Measurements from ENCODE around the gene HDAC11.

The HDAC11 gene

DNA sequence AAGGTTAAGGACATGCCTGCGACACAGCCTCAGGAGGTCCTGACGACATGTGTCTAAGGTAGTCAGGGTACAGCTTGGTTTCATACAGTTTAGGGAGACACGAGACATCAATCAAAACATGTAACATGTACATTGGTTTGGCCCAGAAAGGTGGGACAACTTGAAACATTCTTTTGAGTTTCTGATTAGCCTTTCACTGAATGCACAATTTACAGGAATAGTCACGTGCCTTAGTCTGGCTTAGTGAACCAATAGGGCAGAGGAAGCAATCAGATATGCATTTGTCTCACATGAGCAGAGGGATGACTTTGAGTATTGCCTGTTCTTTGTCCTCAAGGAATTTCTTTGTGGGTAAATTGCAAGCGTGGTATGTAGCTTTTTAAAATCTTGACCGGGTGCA, 24.5 kb upstream of the HDAC11 start:
- Histone ChIP-seq H3K4me1 (ENCODE audit: low read length) (peaks cover 9% of the 10 kb centered on the region), H3K4me3 (ENCODE audit: low read length) (no peak overlapping the region), H4K20me1 (ENCODE audit: insufficient read depth, low read length) (no peaks in the 10 kb centered on the region), H3K27me3 (ENCODE audit: low read depth, low read length) (peaks cover 2% of the 10 kb centered on the region; the same call in 1 of the 2 replicates), H3K4me2 (ENCODE audit: low read length) (no peak overlapping the region), H3K9ac (ENCODE audit: low read length) (no peak overlapping the region), H3K79me2 (ENCODE audit: low read length) (no peaks in the 10 kb centered on the region), H3K9me3 (ENCODE audit: insufficient read depth, low read length) (no peaks in the 10 kb centered on the region), H3K36me3 (replicated peaks; ENCODE audit: low read depth, low read length) (no peaks in the 10 kb centered on the region), H2AFZ (ENCODE audit: low read depth, low read length) (no peak overlapping the region), H3K27ac (ENCODE audit: low read length) (no peak overlapping the region)
- TF ChIP-seq, protein P1, sequence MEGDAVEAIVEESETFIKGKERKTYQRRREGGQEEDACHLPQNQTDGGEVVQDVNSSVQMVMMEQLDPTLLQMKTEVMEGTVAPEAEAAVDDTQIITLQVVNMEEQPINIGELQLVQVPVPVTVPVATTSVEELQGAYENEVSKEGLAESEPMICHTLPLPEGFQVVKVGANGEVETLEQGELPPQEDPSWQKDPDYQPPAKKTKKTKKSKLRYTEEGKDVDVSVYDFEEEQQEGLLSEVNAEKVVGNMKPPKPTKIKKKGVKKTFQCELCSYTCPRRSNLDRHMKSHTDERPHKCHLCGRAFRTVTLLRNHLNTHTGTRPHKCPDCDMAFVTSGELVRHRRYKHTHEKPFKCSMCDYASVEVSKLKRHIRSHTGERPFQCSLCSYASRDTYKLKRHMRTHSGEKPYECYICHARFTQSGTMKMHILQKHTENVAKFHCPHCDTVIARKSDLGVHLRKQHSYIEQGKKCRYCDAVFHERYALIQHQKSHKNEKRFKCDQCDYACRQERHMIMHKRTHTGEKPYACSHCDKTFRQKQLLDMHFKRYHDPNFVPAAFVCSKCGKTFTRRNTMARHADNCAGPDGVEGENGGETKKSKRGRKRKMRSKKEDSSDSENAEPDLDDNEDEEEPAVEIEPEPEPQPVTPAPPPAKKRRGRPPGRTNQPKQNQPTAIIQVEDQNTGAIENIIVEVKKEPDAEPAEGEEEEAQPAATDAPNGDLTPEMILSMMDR (IDR thresholded peaks at IDR 0.05; ENCODE audit: low read depth, low read length): no peak
- no peak for TF ChIP-seq EZH2phosphoT487 (IDR thresholded peaks at IDR 0.05; ENCODE audit: low read depth)

DNA sequence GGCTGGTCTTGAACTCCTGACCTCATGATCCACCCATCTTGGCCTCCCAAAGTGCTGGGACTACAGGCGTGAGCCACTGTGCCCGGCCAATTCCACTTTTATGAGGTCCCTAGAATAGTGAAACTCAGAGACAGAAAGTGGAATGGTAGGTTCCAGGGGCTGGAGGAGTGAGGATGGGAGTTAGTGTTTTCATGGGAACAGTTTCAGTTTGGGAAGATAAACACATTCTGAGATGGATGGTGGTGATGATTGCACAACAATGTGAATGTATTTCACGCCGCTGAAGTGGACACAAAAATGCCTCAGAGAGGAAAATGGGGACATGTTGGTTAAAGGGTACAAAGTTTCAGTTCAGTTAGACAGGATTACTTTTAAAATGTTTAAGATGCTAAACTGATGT, 22.5 kb upstream of the HDAC11 start:
- Histone ChIP-seq H3K9ac (ENCODE audit: low read length) (no peak overlapping the region), H3K4me1 (ENCODE audit: low read length) (peaks cover 6% of the 10 kb centered on the region), H3K9me3 (ENCODE audit: insufficient read depth, low read length) (no peaks in the 10 kb centered on the region), H3K4me2 (ENCODE audit: low read length) (no peak overlapping the region), H3K36me3 (replicated peaks; ENCODE audit: low read depth, low read length) (no peaks in the 10 kb centered on the region), H3K4me3 (ENCODE audit: low read length) (no peak overlapping the region), H4K20me1 (ENCODE audit: insufficient read depth, low read length) (no peaks in the 10 kb centered on the region), H2AFZ (ENCODE audit: low read depth, low read length) (no peak overlapping the region), H3K27ac (ENCODE audit: low read length) (no peak overlapping the region), H3K27me3 (ENCODE audit: low read depth, low read length) (peaks cover 2% of the 10 kb centered on the region; the same call in 1 of the 2 replicates), H3K79me2 (ENCODE audit: low read length) (no peaks in the 10 kb centered on the region)
- TF ChIP-seq, protein P1 (IDR thresholded peaks at IDR 0.05; ENCODE audit: low read depth, low read length): no peak
- no peak for TF ChIP-seq EZH2phosphoT487 (IDR thresholded peaks at IDR 0.05; ENCODE audit: low read depth)

DNA sequence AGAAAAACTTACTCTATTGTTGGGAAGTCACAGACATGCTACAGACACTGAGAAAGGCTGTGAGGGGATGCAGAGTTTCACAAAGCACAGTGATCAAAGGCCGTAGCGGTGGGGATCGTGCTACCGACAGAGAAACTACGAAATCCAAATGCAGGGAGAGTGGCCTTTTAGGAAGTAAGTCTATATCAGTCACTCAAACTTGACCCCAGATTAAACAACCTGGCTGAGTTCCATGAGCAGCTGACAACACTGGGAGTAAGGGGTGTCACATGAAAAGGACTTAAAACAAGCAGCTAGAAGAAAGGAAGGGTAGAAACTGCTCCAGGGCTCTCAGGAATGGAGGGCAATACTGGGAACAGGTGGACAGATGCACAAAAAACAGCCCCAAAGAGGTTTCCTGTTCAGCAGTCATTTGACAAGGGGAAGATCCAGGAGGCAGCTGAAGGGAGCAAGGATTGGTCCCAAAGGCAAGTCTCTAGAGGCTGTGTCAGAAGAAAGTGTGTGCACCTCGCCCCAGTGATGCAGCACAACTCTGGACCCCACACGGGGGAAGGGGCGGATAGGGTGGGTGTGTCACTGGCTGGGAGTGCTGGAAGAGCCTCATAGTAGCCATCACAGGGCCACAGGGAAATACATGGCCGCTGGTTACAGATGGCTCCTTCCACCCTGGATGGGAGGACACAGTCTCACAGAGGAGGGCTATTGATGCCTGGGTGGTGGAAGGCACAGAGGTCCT, 20.3 kb upstream of the HDAC11 start:
- Histone ChIP-seq H3K36me3 (replicated peaks; ENCODE audit: low read depth, low read length) (no peaks in the 10 kb centered on the region), H4K20me1 (ENCODE audit: insufficient read depth, low read length) (no peaks in the 10 kb centered on the region), H3K27me3 (ENCODE audit: low read depth, low read length) (peaks cover 24% of the 10 kb centered on the region), H3K9ac (ENCODE audit: low read length) (no peak overlapping the region), H2AFZ (ENCODE audit: low read depth, low read length) (no peak overlapping the region), H3K27ac (ENCODE audit: low read length) (no peak overlapping the region), H3K9me3 (ENCODE audit: insufficient read depth, low read length) (no peaks in the 10 kb centered on the region), H3K4me3 (ENCODE audit: low read length) (no peak overlapping the region), H3K79me2 (ENCODE audit: low read length) (no peaks in the 10 kb centered on the region), H3K4me2 (ENCODE audit: low read length) (no peak overlapping the region), H3K4me1 (ENCODE audit: low read length) (peaks cover 5% of the 10 kb centered on the region; the same call in 1 of the 2 replicates)
- TF ChIP-seq EZH2phosphoT487 (IDR thresholded peaks at IDR 0.05; ENCODE audit: low read depth): no peak
- TF ChIP-seq, protein P1 (IDR thresholded peaks at IDR 0.05; ENCODE audit: low read depth, low read length): no peak

DNA sequence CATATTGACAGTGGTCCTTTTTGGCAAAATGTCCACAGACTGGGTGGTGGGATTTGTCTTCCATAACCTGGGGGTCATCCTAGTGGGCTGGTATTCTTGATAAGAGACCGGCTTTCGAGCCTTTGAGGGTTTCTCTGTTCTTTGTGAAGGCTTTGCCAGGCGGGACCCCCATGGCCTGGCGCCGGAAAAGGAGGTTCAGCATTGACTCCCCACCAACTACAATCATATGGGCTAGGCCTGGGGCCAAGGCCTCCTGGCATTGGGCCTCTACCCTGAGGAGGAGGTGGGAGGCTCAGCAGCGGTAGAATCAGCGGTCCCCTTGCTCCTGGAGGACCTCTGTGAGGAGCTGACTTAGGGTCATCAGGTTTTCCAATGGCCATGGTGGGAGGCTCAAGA, 19.8 kb upstream of the HDAC11 start:
- Histone ChIP-seq H3K27me3 (ENCODE audit: low read depth, low read length) (peaks cover 27% of the 10 kb centered on the region), H4K20me1 (ENCODE audit: insufficient read depth, low read length) (no peaks in the 10 kb centered on the region), H3K4me3 (ENCODE audit: low read length) (no peak overlapping the region)

More for the DNA sequence above, 19.8 kb upstream of the HDAC11 start:
- no peaks in the 10 kb centered on the region for H3K79me2 ChIP-seq (ENCODE audit: low read length)
- H3K4me2 ChIP-seq (ENCODE audit: low read length): no peak overlapping the region
- no peak overlapping the region for H3K27ac ChIP-seq (ENCODE audit: low read length)
- no peak overlapping the region for H2AFZ ChIP-seq (ENCODE audit: low read depth, low read length)
- H3K9me3 ChIP-seq (ENCODE audit: insufficient read depth, low read length): no peaks in the 10 kb centered on the region
- no peak for TF ChIP-seq EZH2phosphoT487 (IDR thresholded peaks at IDR 0.05; ENCODE audit: low read depth)
- TF ChIP-seq, protein P1 (IDR thresholded peaks at IDR 0.05; ENCODE audit: low read depth, low read length): no peak
- H3K9ac ChIP-seq (ENCODE audit: low read length): no peak overlapping the region
- no peaks in the 10 kb centered on the region for H3K36me3 ChIP-seq (replicated peaks; ENCODE audit: low read depth, low read length)
- H3K4me1 ChIP-seq (ENCODE audit: low read length): peaks cover 5% of the 10 kb centered on the region; the same call in 1 of the 2 replicates

All from OCI-LY3 (cell line).